GM21529 (cell line): ENCODE data around the gene MLXIPL.
"Not testable (repeated sequence)": the region's sequence is repeated elsewhere in the genome, so short reads cannot be mapped to it uniquely, and the experiment has no call there.

Source experiments
- ATAC-seq: cut with Tn5 transposase; IDR thresholded peaks from one replicate; pipeline ENCODE4 v1.9.1; 2021; ENCODE audit not compliant: unreplicated experiment

Gene MLXIPL

DNA sequence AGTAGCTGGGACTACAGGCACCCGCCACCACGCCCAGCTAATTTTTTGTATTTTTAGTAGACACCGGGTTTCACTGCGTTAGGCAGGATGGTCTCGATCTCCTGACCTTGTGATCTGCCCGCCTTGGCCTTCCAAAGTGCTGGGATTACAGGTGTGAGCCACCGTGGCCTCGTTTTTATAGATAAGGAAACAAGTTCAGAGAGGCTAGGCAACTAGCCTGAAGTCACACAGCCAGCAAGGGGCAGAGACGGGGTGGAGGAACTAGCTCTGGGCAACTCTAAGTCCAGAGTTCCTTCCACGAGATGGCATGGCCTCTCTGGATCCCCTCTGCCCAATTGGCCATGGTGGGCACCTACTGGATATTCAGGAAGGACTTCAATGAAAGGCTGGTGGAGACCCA lies 9.4 kb downstream of the MLXIPL start:
- ATAC-seq = not testable (repeated sequence)

DNA sequence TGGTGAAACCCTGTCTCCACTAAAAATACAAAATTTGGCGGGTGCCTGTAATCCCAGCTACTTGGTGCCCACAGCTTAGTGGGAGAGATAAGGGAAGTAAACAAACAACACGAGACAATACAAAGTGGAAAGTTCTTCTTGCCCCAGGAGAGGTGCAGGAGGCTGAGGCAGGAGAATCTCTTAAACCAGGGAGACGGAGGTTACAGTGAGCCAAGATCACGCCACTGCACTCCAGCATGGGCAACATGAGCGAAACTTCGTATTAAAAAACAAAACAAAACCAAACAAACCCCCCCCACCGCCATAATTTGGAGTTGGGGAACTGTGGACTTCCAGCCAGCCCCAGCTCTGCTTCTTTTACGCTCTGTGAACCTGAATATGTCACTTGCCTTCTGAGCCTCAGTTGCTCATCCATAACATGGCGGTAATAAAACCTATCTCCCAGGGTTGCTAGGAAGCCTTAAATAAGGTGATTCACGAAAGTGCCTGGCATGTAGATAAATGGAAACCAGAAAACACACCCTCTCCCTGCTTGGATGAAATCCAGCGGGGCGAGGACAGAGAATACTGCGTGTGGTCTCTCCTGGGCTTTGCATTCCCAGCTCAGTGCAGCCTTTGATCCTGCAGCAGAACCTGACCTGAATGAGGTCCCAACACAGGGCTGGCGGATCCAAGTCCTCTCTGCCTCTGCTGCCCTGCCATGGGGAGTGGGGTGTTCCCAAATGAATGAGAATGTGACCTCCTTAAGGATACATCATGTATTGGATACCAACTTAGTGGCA lies 10.2 kb downstream of the MLXIPL start:
- no peak for ATAC-seq

DNA sequence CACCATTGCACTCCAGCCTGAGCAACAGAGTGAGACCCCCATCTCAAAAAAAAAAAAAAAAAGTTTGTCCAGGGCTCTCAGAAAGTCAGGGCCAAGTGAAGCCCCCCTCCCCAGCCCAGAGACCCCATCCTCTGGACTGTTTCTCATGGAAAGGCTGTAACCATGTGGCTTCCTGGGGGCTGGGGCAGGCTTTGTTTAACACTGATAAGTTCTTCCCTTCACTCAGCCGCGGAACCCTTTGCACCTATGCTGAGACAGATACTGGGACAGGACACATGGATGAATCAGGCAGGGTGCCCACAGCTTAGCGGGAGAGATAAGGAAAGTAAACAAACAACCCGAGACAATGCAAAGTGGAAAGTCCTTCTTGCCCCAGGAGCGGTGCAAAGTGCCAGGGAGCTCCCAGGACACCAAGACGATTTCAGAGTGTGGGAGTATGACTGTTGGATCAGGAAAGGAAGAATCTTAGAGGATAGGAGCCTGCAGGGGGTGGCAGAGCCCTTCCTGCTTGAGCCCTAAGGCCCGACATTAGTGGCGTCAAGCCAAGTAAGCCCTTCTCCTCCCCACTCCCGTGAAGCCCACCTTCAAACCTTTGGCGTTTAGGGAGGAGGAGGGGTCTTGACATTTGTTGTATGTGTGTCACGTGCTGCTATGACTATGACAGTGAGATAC lies 11.6 kb downstream of the MLXIPL start:
- ATAC-seq = no peak

DNA sequence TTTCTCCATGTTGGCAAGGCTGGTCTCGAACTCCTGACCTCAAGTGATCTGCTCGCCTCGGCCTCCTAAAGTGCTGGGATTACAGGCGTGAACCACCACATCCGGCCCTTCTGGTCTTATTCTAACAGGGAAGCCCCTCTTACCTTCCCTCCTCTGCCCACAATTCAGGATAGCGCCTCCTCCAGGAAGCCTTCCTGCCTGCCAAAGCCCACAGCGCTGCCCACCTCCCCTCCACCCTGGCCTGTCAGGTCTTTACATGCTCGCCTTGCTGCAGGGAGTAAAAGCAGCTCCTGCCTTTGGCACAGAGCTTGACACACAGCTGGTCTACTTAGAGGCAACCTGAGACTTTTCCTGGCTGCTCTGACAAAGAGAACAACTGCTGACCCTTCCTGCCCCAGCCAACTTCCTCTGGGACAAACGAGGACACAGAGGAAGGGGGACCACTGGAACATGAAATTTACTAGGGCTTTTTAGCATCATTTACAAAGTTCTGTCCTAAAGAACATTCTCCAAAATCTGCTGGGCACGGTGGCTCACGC lies 13.2 kb downstream of the MLXIPL start:
- no peak for ATAC-seq

DNA sequence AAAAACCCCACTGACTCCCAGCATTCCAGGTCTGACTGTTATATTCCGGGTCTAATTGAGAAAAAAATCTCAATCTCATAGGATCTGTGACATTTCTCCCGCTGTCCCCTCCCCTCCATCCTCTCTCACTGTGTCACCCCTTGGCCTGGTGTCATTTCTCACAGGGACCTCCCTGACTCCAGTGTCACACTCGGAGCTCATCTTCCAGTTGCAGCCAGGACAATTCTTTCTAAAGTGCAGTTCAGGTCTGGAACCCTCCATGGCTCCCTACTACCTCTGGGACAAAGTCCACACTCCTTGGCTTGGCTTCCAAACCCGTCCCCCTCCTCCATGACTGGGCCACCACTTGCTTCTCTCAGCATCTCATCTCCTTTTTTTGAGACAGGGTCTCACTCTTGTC lies 14.2 kb downstream of the MLXIPL start:
- ATAC-seq = no peak

DNA sequence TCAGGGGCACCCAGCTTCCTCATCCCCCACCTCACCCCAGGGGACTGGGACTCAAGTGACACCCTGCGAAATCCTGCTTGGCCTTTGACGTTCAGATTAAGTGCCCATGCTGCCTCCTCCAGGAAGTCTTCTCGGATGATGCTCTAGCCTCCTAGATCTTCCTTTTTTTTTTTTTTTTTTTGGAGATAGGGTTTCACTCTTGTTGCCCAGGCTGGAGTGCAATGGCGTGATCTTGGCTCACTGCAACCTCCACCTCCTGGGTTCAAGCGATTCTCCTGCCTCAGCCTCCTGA lies 16.7 kb downstream of the MLXIPL start:
- ATAC-seq = not testable (repeated sequence)

DNA sequence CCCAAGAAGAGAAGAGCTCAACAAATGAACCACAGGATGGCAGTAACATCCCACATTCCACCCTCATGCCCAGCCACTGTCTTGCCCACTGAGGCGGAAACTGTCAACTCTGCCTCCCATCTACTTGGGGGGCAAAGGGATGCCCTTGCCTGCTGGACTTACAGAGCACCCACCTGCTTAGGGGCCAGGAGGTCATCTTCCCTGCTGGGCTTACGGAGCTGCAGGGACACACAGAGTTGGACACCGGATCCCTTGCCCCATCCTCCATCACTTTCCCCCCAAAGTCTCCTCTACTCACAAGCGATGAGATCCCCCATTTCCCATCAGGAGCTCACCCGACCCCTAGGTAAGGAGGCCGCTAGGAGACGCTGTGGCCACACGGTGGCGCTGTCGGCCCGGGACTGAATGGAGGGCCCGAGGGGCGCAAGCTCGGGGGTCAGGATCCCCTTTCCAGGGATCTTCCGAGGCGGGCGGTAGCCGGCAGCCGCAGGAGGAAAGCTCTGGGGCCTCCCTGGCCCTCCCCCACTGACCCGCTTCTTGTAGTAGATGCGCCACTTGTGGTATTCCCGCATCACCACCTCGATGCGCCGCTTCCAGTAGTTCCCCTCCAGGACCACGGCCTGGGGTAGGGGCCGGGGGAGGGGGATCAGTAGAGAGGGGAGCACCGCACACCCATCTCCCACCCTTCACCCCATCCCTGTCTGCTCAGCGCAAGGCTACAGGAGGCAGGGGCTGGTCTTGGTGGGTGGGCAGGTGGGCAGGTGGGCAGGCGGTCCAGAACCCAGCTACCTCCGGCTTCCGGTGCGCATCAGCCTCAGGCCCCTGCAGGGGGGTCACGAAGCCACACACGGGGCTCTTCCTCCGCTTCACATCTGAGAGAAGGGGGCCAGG lies 17.3 kb downstream of the MLXIPL start:
- no peak for ATAC-seq

DNA sequence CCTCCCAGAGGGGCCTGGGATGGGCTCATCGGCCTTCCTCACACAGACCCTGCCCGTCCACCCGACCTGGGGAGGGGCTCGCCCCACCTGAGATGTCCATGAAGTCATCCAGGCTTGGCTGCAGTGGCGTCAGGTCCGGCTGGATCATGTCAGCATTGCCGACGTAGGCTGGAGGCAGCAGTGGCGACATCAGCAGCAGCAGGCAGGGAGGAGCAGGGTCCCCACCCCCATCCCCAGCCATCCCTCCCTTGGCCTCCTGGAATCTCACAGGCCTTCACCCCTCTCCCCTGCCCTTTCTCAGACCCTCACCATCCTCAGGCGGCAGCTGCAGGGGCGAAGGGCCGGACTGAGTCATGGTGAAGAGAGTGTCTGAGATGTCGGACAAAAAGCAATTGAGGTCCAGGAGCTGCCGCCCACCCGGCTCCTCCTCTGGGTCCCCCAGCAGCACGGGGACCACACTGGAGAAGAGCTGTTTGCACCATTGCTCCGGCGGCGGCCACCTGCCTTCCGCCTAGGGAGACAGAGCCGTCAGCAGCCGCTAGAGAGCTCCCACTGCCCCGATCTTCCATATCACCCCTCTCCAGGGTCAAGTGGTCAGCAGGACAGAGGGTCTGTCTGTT lies 18.6 kb downstream of the MLXIPL start:
- ATAC-seq = no peak

DNA sequence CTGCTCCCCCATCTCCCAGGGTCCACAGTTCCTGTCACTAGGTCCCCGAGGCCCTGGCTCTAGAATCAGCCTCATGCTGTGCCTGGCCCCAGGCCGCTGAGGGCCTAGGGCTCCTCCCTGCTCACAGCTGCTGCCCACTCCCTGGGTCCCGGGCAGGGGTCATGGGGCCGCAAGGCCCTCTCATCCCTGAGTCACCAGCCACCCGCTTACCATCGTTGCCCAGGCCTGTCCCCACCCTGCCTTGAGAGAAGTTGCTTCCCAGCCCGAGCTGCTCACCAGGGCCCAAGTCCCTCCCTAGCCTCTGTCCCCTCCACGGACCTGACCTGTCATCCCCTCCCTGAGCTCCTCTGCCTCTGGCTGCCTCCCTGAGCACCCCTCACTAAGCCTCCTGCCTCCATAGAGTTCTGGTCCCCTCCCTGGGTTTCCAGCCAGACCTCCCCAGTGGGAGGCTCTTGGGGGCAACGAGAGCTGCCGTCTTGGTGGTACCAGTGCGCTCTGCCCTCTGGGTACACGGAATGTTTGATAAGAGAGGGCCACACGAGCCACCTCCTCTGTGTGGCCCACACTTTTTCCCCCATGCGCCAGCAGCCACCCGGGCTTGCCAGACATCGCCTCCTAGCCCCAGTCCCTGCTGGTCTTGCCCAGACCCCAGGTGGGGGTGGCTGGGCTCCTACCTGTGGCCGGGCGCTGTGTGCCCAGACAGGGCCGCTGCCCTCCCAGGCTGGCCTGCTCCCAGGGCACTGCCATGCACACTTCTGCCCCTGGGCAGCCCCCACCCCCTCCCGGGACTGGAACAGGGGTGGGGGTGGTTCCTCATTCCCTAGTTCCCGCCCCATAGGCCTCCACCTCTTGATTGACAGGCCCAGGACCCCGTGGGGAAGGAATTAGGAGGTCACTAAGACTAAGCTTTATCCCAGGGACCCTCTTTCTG lies 21.3 kb downstream of the MLXIPL start:
- ATAC-seq = no peak

DNA sequence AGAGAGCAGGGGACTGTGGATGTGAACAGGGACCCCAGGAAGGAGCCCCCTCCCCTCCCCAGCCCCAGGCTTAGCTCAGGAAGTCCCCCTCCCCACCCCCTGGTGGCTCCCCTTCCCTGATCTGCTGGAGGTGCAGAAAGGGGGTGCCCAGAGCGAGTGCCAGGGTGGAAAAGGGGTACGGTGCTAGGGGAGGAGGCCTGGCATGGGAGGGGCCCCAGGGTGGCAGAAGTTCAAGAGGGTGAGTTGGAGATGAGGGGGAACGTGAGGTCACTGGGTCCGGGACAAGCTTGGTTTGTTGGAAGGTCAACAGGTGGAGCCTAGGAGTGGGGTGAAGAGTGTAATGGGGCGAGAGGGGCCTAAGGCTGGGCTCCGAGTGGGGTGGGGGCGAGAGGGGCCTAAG lies 24.4 kb downstream of the MLXIPL start:
- no peak for ATAC-seq

DNA sequence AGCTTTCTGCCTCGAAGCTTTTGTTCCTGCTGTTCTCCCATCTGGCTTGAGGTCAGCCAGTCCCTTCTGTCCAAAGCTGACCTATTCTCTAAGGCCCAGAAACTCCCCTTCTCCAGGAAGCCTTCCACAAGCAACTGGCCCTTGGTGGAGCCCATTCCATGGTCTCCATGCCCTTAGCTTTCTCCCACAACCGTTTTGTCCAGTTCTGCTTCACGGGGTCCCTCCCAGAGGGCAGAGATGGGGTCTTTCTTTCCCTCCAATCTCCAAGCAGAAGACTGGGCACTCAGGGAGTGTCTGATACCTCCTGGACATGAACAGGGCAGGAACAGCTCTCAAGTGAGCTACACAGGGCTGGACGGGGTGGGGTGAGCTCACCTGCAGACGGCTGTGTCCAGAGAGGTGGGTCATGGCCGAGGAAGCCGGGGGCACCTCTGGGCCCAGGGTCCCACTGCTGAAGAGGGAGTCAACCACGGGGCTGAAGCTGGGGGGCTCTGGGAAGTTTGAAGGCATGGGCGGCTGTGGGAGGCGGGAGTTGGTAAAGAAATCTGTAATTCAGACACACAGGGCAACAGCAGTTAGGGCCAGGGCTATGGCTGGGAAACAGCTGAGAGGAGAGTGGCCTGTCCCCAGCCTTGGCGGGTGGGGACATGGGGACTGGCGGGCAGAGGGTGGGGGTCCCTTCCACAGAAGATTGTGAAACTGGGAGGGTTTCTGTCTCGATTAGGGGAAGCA lies 25.0 kb downstream of the MLXIPL start:
- ATAC-seq = no peak

DNA sequence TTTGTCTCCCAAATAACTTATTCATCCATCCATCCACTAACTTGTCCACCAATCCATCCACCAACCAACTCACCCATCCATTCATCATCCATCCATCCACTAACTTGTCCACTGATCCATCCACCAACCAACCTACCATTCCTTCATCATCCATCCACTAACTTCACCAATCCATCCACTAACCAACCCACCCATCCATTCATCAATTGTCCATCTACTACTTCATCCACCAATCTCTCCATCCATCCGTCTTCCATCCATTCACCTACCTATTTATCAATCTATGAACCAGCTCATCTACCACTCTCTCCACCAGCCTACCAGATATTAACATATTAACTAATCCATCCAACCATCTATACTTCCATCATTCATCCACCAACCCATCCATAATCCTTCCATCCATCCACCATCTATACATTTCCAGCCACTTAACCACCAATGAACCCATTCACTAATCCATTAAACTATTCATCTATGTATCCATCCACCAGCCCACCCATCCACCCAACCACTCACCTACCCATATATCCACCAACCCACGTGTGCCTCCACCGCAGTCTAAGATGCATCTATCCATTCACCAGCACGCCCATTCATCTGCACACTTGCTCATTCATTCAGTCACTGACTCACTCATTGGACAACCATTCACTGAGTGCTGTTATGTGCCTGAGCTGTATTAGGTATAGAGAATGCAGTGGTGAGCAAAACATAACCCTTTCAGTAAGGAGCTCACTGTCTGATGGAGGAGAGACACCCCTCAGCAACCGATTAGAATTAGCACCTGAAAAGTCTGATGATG lies 26.1 kb downstream of the MLXIPL start:
- no peak for ATAC-seq

DNA sequence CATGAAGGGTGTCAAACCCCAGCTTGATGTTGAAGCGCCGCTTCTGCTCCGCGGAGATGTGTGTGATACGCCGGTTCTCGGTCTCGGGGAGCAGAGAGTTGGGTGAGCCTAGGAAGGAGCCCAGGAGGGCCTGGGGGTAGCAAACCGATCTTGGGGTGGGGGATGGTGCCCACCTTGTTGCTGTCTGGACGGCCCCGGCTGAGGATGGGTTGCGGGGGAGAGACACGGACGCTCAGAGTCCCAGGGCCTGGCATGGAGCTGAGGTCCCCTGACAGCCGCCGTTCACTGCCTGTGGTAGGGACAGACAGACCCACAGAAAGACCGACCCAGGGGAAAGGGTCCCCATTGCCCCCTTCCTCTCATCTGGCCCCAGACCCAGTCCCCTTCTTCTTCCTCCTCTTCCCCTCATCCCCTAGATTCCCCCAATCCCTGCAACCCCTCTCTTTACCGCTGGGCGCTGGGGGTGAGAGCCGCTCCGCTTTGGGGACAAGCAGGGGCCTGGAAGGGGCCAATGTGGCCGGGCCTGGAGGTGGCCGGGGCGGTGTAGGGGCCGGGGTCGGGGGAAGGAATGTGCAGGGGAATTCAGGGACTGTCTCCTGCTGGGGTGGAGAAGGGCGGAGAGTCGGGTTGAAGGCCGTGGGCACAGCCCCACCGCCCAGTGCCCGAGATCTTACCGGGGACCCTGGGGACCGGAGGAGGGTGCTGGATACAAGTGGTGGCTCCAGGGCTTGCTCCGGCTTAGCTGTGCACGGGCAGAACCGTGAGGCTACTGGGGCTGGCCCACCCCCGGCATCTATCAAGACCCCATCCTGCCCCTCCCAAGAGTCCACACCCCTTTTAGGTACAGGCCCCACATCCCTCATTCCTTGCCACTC lies 27.9 kb downstream of the MLXIPL start:
- no peak for ATAC-seq

DNA sequence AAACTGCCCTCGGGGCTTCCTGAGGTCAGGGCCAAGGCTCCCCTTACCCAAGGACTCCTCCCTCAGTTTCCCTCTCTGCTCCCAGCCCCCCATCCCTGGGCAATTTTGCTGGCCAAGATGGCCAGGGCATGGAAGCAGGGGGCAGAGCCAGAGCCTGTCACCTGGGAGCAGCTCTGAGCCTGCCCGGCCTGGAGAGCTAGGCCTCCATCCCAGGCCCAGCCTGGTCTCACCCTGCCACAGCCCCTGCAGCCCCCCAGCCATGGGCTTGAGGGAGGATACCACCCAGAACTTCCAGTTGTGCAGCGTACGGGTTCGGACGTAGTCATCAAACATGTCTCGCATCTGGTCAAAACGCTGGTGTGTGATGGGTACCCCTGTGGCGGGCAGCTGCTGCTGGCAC lies 29.0 kb downstream of the MLXIPL start:
- ATAC-seq = no peak

DNA sequence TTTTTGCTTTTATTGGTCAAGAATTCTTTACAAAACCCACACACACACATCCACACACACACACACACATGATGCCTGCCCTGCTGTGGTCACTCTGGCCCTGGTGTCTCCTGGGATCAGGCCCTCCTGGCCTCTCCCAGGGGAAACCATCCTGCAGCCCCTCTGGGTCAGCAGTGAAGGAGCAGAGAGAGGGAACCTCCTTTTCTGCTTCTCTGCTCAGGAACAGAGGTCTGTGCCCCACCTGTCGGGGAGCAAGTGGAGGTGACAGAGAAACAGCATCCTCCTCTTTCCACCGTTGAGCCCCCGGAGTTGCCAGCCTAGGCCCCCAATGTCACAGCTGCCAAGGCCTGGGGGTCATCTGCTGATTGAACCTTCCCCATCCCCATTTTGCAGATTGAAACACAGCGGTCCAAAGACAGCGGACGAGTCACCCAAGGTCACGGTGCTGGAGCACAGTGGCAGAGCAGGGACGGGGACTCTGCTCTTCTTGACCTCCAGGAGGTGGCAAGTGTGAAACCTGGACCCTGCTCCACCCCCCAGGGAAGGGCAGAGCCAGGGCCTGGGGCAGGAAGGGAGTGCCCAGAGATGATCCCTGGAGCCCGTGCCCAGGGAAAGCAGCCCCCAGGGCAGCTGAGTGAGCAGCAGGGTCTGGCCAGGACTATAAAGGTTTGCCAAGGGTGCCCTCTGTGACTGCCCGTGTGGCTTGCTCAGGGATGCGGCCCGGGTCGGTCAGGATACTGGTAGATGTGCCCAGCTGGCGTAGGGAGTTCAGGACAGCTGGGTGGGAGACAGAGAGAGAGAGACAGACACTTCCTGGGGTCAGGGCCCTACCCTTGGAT lies 30.9 kb downstream of the MLXIPL start:
- ATAC-seq = no peak

DNA sequence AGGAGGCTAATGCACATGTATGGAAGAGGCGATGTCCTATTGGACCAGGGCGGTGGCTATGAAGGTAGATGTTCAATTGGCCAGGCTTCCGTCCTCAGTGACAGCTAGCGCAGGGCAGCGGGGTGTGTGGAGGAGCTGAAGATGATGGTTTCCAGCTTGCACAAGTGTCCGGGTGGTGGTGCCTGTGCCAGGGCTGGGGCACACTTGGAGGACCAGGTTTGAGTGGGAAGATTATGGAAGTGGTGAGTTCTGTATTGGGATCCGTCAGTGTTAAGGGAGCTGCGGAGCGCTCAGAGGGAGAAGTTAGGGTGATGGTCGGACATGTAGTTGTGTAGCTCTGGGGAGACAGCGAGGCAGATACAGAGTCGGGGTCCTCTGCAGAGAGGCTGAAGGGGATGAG lies 37.4 kb downstream of the MLXIPL start:
- ATAC-seq = no peak

DNA sequence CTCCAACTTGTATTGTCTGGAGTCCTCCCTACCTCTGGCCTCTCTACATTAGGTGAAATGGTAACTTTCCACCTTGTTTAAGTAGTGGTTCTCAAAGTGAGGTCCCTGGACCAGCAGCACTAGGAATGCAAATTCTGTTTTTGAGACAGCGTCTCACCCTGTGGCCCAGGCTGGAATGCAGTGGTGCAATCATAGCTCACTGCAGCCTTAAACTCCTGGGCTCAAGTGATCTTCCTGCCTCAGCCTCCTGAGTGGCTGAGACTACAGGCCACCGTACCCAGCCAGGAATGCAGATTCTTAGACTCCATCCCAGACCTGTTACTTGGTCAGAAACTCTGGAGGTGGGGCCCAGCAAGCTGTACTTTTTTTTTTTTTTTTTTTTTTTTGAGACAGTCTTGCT lies 39.1 kb downstream of the MLXIPL start:
- no peak for ATAC-seq
